SK-N-SH treated with all-trans-retinoic acid at 6 μM for 48 hours (cell line): Measurements from ENCODE around the gene STK32B.

ENCODE experiments used
- PPARA ChIP-seq: fragments of 250-450 bp; sonication (Bioruptor Pico); IDR thresholded peaks from 2 replicates; pipeline ENCODE4 v1.5.0; 2020; ENCODE audit warnings: mild to moderate bottlenecking, borderline replicate concordance
- SNAI2 ChIP-seq: fragments of 250-450 bp; sonication (Bioruptor Pico); IDR thresholded peaks from 2 replicates; pipeline ENCODE4 v1.5.0; 2020; ENCODE audit warnings: mild to moderate bottlenecking, moderate library complexity
- TCF4 ChIP-seq: fragments of 250-450 bp; sonication (Bioruptor Pico); IDR thresholded peaks from 2 replicates; pipeline ENCODE4 v1.8.0; 2021; ENCODE audit warnings: mild to moderate bottlenecking, moderate library complexity, borderline replicate concordance
- ZFP3 ChIP-seq: fragments of 250-450 bp; sonication (Bioruptor Pico); IDR thresholded peaks from 2 replicates; pipeline ENCODE4 v1.5.0; 2020; ENCODE audit warnings: mild to moderate bottlenecking, moderate library complexity
- TF ChIP-seq, protein P1 (sequence below): fragments of 250-450 bp; sonication (Bioruptor Pico); IDR thresholded peaks from 2 replicates; pipeline ENCODE4 v1.8.0; 2020; ENCODE audit warnings: mild to moderate bottlenecking, moderate library complexity, borderline replicate concordance
- TF ChIP-seq, protein P2 (sequence below): fragments of 250-450 bp; sonication (Bioruptor Pico); IDR thresholded peaks from 2 replicates; pipeline ENCODE4 v1.5.1; 2021; ENCODE audit warnings: mild to moderate bottlenecking, moderate library complexity
- TF ChIP-seq, protein P3 (sequence below): fragments of 250-450 bp; sonication (Bioruptor Pico); IDR thresholded peaks from 2 replicates; pipeline ENCODE4 v1.5.1; 2020; ENCODE audit warnings: low read depth, mild to moderate bottlenecking, moderate library complexity

DNA sequence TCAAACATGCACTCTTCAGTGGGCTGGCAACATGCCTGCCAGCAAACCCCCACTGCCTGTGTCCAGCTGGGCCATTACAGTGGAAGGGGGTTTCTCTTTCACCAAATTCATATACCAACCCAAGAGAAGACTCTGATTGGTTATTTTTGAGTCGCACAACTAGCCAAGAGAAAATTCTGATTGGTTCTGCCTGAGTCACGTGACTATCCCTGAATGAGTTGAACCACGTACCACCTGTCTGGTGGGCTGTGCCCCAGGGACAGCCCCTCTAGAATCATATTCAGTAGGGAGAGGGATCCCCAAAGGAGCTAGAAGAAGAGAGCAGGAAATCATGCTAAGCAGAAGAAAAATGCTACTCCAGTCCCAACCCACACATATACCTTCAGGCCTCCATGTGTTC is 313.1 kb downstream of the STK32B start:
- TF ChIP-seq, protein P1, sequence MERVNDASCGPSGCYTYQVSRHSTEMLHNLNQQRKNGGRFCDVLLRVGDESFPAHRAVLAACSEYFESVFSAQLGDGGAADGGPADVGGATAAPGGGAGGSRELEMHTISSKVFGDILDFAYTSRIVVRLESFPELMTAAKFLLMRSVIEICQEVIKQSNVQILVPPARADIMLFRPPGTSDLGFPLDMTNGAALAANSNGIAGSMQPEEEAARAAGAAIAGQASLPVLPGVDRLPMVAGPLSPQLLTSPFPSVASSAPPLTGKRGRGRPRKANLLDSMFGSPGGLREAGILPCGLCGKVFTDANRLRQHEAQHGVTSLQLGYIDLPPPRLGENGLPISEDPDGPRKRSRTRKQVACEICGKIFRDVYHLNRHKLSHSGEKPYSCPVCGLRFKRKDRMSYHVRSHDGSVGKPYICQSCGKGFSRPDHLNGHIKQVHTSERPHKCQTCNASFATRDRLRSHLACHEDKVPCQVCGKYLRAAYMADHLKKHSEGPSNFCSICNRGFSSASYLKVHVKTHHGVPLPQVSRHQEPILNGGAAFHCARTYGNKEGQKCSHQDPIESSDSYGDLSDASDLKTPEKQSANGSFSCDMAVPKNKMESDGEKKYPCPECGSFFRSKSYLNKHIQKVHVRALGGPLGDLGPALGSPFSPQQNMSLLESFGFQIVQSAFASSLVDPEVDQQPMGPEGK (CRISPR knock-in tag) = no peak
- TF ChIP-seq, protein P2, sequence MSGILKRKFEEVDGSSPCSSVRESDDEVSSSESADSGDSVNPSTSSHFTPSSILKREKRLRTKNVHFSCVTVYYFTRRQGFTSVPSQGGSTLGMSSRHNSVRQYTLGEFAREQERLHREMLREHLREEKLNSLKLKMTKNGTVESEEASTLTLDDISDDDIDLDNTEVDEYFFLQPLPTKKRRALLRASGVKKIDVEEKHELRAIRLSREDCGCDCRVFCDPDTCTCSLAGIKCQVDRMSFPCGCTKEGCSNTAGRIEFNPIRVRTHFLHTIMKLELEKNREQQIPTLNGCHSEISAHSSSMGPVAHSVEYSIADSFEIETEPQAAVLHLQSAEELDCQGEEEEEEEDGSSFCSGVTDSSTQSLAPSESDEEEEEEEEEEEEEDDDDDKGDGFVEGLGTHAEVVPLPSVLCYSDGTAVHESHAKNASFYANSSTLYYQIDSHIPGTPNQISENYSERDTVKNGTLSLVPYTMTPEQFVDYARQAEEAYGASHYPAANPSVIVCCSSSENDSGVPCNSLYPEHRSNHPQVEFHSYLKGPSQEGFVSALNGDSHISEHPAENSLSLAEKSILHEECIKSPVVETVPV (CRISPR knock-in tag) = no peak
- no peak for TF ChIP-seq SNAI2 (CRISPR knock-in tag)
- no peak for TF ChIP-seq ZFP3 (CRISPR knock-in tag)
- no peak for TF ChIP-seq TCF4
- no peak for TF ChIP-seq PPARA (CRISPR knock-in tag)
- TF ChIP-seq, protein P3, sequence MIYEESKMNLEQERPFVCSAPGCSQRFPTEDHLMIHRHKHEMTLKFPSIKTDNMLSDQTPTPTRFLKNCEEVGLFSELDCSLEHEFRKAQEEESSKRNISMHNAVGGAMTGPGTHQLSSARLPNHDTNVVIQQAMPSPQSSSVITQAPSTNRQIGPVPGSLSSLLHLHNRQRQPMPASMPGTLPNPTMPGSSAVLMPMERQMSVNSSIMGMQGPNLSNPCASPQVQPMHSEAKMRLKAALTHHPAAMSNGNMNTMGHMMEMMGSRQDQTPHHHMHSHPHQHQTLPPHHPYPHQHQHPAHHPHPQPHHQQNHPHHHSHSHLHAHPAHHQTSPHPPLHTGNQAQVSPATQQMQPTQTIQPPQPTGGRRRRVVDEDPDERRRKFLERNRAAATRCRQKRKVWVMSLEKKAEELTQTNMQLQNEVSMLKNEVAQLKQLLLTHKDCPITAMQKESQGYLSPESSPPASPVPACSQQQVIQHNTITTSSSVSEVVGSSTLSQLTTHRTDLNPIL = no peak
